ENCODE measurements around the gene LRFN3.
A peak's percentile ranks its signal among the peaks of the same experiment; 100 is the strongest.
"Not testable (repeated sequence)": the region's sequence is repeated elsewhere in the genome, so short reads cannot be mapped to it uniquely, and the experiment has no call there.

The LRFN3 gene

DNA sequence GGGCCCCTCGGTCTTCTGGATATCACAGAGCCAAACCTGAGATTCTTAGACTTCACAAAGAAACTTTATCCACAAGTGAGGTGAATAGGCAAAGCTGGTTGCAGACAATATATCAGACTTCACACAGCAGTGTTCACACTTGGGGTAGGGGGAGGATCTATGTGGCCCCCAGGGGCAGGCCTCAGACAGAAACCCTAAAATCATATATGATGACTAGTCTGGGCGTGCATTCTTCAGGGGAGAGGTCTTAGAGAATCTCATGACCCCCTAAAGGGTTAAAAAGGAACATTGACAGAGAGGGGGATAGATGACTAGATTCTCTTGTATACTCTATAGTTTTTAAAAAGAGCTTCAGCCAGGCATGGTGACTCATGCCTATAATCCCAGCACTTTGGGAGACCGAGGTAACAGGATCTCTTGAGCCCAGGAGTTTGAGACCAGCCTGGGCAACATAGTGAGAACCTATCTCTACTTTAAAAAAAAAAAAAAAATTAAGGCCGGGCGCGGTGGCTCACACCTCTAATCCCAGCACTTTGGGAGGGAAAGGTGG, 30.9 kb upstream of the LRFN3 start:
- no peak for DNase-seq

DNA sequence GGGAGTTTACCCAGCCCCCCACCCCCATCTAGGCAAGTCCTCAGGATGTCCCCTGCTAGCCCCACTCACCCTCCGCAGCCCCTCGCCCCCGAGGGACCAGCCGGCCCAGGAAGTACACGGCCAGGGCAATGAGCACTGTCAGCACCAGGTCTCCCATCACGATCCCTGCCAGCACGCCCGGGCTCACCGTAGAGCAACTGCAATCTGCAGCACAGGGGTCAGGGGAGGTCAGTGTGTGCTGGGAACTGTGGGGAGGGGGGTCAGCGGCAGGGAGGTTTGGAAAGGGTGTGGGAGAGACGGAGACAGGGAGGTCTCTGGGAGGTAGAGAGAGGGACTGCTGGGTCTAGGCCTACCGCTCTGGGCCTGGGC, 28.8 kb upstream of the LRFN3 start:
- no peak for DNase-seq

DNA sequence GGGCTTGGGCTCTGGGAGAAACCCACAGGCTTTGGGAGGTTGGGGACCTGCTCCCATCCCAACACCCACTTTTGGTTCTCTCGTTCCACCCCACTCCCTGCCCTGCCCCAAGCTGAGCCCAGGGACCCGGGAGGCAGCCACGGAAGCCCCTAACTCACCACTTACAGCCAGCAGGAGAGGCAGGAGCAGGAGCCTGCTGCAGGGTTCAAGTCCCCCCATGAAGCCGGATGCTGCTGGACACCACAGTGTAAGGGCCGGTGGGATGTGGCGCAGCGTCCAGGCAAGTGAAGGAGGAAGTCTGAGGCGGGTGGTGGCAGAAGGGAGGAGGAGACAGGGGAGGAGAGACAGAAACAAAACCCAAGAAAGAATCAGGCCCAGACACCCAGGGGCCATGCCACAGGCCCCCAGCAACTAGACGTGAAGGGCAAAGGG, 28.1 kb upstream of the LRFN3 start, which contains the start of gene TYROBP:
Gene TYROBP (minus strand): TSS at position 286 of the 432 bp plus-strand sequence. CDS start 67 bp downstream, at position 219.
- peak in 6 of 58 donors; percentile 4 to 16 (median 6) for DNase-seq

DNA sequence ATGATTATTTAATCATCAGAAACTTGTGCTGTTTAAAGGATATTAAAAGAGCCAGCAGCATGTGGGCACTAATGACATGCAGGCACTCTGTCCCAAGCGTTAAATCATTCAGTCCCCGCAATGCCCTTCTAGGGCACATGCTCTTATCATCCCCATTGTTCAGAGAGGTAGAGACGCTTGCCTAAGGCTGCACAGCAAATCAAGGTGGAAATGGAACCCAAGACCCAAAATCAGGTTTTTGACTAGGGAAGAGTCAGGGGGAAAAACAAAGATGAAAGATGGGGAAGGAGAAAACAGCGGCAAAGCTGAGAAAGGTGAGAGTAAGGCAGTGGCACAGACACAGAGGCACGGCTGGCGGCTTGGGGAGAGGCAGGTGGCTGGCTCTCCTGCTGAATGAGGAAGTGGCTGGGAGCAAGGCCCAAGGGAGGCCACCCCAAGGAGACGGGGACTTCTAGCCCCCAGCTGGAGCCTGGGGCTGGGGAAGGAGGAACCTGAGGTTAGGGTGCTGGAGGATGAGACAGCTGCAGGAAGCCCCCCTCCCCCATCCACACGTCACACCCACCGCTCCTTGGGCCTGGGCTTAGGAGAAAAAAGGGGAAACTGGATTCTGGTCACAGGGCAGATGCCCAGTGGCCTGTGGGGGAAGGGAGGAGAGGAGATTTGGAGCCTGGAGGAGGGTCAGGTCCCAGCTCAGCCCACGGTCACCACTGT, 27.0 kb upstream of the LRFN3 start:
- DNase-seq: peak in 38 of 58 donors; percentile 17 to 71 (median 37)

DNA sequence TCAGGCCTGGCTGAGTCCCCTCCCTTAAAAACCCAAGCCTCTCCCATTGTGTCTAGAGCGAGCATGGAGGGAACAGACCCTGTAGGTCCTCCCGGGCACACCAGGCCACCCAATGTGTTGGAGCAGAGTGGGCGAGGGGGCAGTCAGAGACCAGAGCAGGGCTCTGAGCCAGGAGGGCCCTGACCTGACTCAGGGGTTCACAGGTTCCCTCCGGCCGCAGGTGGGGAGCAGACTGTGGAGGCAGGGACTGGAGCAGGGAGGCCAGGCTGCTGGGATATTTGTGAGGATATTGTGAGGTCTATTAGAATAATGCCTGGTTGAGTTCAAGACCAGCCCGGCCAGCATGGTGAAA, 26.5 kb upstream of the LRFN3 start:
- no peak for DNase-seq

DNA sequence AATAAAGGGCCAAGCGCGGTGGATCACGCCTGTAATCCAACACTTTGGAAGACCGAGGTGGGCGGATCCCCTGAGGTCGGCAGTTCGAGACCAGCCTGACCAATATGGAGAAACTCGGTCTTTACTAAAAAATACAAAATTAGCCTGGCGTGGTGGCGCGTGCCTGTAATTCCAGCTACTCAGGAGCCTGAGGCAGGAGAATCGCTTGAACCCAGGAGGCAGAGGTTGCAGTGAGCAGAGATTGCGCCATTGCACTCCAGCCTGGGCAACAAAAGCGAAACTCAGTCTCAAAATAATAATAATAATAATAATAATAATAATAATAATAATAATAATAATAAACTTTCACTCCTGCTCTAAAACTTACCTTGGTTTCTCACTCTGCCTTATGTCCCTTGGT, 25.8 kb upstream of the LRFN3 start:
- DNase-seq: not testable (repeated sequence)

DNA sequence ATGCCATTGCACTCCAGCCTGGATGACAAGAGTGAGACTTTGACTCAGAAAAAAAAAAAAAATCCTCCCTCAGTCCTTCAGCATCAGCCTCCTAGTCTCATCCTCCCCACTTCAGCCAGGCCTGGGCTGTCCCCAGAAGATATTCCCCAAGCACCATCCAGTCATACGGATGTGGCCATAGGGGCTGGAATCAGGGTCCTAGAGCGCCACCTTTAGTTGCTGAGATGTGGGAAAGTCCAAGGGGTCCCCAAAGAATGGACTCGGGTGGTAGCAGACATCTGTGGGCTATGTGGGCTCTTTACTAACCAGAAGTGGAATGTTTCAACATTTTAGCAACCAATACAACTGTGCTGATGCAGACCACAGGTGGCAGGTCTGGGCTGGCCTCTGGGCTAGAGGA, 25.0 kb upstream of the LRFN3 start:
- no peak for DNase-seq

DNA sequence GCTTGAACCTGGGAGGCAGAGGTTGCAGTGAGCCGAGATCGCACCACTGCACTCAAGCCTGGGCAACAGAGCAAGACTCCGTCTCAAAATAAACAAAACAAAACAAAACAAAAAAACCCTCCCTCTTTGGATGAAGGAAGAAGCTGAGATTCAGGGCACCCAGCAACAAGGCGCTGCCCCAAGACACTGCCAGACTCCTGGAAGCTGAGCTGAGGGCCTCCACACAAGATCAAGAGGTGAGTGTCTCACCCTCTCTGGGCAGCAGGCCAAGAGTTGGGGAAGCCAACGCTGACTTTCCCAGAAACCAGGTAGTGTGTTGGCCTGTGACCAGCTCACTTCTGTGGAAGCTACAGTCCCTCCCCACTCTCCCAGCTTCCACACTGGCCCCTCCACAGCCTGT, 24.4 kb upstream of the LRFN3 start:
- DNase-seq: no peak

DNA sequence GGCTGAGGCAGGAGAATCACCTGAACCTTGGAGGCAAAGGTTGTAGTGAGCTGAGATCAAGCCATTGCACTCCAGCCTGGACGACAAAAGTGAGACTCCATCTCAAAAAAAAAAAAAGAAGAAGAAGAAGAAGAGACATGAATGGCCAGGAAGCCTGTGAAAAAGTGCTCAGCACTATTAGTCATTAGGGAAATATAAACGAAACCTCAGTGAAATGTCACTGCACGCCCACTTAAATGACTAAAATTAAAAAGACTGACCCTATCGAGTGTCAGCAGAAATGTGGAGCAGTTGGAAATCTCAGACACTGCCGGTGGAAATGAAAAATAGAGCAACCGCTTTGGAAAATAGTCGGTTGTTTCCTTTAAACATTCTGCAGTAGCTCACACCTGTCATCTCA, 22.6 kb upstream of the LRFN3 start:
- no peak for DNase-seq

DNA sequence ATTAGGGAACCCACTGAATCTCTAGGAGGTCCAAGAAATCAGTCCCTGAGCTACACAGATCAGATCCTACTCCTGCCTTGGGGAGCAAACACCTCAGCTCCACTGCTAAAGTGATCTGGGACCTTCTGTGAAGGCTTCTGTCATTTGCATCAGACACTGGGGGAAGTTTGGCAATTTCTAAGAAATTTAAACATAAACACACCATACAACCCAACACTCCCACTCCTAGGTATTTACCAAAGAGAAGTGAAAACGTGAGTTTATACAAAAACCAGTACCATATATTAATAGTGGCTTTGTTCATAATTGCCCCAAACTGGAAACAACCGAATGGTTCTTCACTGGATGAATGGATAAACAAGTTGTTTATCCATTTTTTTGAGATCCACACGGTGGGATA, 20.7 kb upstream of the LRFN3 start:
- no peak for DNase-seq

DNA sequence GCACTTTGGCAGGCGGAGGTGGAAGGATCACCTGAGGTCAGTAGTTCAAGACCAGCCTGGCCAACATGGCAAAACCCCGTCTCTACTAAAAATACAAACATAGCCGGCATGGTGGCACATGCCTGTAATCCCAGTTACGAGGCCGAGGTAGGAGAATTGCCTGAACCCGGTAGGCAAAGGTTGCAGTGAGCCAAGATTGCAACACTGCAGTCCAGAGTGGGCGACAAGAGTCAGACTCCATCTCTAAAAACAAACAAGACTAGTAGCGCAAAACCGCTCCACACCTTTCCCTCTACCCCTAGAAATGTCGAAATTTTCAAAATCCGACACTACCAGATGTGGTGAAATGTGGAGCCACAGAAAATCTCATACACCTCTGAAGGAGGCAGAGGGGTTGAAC, 16.9 kb upstream of the LRFN3 start:
- no peak for DNase-seq

DNA sequence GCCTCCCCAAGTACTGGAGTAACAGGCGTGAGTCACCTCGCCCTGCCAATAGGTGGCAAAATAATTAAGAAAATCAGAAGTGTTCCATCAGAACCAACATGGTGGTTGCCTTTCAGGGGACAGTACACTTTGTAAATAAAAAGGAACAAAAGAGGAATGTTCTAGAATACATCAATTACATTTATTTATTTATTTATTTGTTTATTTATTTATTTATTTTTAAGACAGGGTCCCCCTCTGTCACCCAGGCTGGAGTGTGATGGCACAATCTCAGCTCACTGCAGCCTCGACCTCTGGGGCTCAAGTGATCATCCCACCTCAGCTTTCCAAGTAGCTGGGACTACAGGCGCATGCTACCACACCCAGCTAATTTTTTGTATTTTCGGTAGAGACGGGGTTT, 15.2 kb upstream of the LRFN3 start:
- DNase-seq: no peak

DNA sequence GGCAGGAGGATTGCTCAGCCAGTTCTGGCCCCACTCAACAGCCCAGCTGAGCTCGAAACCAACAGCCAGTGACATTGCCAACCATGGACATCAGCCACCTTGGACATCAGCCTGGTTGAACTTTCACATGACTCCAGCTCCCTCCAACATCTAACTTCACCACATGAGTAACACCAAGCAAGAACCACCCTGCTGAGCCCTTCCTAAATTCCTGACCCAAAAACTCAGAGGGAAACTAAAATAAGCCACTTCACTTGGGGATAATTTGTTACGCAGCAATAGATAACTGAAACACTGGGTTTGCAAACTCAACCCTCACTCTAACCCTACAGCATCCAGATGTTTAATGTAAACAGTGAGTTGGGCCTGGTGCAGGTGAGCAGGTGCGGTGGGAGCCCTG, 10.7 kb upstream of the LRFN3 start:
- no peak for DNase-seq

DNA sequence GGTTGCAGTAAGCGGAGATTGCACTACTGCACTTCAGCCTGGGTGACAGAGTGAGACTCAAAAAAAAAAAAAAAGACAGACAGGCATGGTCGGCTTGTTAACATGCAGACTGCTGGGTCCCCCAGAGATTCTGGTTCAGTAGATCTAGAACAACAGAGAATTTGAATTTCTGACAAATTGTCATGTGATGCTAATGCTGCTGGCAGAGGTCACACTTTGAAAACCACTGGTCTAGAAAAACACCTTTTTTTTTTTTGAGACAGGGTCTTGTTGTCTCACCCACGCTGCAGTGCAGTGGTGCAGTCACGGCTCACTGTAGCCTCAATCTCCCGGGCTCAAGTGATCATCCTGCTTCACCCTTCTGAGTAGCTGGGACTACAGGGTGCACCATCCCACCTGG, 7.7 kb upstream of the LRFN3 start:
- no peak for DNase-seq

DNA sequence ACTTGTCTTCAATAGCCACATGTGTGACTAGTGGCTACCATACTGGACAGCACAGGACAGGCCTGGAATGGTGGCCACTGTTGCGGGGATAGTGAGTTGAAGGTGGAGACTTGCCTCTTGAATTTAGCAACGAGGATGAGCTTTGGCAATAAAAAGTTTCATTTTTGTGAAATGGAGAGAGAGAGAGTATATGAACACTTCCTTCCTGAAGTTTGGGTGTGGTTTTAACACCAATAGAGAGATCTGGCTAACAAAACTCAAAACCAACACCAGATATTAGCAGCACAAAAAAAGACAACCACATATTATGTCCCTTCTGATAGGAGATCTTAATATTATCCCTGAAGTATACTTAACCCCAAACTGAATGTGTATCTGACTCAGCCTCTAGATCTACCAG, 6.3 kb upstream of the LRFN3 start:
- no peak for DNase-seq

DNA sequence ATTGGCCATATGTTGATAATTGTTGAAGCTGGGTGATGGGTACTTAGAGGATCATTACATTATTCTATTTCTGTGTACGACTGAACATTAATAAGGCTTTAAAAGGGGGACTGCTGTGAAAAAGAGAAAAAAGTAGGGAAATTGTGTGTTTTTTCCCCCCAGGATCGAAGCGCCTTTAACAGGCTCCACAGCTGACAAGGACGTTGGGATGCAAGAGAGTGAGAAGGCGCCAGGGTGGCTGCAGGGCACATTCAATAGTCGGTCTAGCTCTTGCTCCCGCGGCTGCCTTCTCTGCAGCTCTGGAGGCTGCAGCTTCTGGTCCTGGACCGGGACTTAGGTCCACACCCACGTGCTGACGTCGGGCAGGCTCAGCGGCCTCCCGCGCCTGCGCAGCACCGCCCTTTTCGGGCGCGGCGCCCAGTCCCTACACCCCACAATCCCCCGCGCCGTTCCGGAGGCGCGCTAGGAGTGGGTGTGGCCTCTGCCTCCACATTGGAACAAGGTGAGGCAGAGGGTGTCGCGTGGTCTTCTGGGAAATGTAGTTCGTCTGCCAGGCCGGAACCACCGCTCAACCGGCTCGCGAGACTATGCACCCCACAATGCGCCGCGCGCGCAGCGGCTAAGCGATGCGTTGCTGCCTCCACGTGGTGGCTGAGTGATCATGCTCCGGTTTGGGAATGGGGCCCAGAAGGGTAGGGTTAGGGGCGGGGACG, 4.9 kb upstream of the LRFN3 start:
- peak; percentile 90 to 100 (median 99) for DNase-seq

DNA sequence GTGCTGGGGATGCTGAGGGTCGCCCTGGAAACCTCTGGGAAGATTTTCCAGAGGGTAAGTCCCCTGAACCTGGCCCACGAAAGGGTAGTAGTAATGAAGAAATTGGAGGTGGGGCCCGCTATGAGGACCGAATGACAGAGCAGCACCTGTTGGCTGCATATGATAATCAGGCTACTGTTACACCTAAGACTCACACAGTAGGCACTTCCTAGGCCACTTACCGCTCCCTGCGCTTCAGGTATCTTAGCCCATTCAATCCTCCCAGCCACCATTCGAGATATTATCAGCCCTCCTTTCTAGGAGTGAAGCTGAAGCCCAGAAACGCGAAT, 4.3 kb upstream of the LRFN3 start:
- DNase-seq: no peak

DNA sequence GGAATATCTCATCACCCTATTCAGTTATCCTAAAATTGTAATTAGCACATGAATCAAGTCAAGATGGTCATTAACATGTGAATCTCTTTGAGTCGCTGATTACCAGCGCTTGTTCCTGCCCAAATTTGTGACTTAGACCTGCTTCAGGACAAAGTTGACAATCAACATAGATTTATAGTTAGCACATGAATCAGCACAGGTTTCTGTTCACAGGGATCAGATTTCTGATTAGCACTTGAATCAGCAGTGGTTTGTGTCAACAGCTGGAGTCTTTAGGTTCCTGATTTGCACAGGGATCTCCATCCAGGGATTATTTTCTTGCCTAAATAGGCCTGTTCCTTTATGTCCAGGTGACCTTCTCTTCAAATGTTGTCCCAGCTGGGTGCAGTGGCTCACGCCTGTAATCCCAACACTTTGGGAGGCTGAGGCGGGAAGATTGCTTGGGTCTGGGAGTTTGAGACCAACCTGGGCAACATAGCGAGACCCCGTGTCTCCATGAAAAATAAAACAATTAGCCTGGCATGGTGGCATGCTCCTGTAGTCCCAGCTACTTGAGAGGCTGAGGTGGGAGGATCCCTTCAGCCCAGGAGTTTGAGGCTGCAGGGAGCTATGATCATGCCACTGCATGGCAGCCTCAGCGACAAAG, 3.8 kb upstream of the LRFN3 start:
- no peak for DNase-seq

DNA sequence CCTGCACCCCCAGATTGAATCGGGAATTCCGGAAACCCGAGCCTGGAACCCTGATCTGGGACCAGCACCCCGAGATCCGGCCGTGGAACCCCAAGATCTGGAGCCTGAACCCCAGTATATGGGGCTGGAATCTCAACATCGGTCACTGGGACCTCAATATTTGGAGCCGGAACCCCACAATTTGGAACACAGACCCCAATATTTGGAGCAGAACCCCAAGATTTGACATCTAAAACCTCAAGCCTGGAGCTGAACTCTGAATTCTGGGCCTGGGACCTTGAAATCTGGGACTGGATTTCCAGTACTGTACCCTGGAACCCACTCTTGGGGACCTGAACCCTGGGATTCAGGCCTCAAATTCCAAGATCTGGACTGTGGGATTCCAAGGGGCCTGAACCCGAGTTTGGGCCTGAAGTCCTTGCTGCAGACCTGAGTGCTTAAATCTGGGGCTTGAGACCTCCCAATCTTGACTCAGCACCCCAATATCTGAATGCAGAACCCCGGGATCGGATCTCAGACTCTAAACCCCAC, 629 bp downstream of the LRFN3 start:
- DNase-seq: no peak

DNA sequence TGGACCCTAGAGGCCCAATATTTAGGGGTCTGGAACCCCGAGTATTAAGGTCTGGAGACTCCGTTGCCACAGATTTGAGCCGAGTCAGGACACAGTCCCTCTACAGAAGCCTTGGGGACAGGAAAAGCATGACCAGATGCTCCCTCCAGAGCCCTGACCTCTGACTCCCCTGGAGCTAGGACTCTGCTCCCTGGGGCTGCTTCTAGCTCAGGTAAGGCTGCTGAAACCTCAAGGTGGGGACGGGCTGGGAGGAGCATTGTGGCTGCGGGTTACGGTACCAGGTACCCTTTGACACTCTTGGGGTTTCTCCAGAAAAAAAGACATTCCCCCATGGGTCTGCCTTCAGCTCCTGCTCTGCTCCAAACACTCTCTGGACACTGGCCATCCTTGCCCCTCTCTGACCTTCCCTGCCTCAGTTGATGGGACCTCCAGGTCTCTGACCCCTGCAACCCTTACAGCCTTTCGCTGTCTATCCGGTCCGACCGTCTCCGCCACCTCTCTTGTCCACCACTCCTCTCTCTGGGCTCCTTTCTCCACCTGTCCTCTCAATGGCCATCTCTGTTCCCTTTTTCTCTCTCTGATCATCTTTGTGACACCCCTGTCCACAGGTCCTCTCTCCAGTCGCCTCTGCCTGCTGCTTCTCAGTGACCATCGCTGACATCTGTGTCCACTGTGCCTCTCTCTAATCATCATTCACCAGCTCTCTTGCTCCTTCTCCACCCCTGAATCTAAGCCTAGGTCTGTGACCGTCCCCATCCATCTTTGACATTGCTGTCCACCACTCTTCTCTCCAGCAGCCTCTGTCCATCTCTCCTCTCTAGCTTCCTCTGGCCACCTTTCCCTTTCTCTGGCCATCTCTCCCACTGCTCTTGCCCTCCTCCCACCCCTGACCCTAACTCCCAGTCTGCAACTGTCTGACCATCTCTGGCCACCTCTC, 1.4 kb downstream of the LRFN3 start:
- DNase-seq: no peak

Data from anterior cingulate cortex (tissue), 58 donors.